NCI-H1694 treated with DMSO at 0.1 percent for 48 hours (cell line): ENCODE results near the gene PPP1R13B.

ENCODE experiments used
- DNase-seq: peaks from one replicate; lab custom pipeline; 2025; lab: John Stamatoyannopoulos, UW

The PPP1R13B gene

GRCh38 chr14:103711516-103712431 is 135.6 kb downstream of the PPP1R13B start:
- no peak for DNase-seq

GRCh38 chr14:103710771-103711377 is 136.5 kb downstream of the PPP1R13B start:
- no peak for DNase-seq

GRCh38 chr14:103709814-103710213 is 137.6 kb downstream of the PPP1R13B start:
- DNase-seq: no peak

GRCh38 chr14:103708750-103709187 is 138.6 kb downstream of the PPP1R13B start:
- DNase-seq: no peak

- no peak for DNase-seq
These were observed 139.8 kb downstream of the PPP1R13B start for GRCh38 chr14:103707329-103708263.

- no peak for DNase-seq
These were observed 140.6 kb downstream of the PPP1R13B start for GRCh38 chr14:103706551-103707328.

- DNase-seq: no peak
These were observed 141.7 kb downstream of the PPP1R13B start for GRCh38 chr14:103705504-103706284.

- DNase-seq: no peak
These were observed 142.3 kb downstream of the PPP1R13B start for GRCh38 chr14:103705118-103705503.

GRCh38 chr14:103704708-103705107 is 142.7 kb downstream of the PPP1R13B start:
- DNase-seq: no peak

- DNase-seq: no peak
These were observed 143.7 kb downstream of the PPP1R13B start for GRCh38 chr14:103703433-103704385.

- peak; percentile 32 for DNase-seq
These were observed 144.6 kb downstream of the PPP1R13B start for GRCh38 chr14:103702497-103703432.

- no peak for DNase-seq
These were observed 145.3 kb downstream of the PPP1R13B start for GRCh38 chr14:103702095-103702494.

GRCh38 chr14:103700753-103701490 is 146.5 kb downstream of the PPP1R13B start:
- DNase-seq: no peak

GRCh38 chr14:103699901-103700752 is 147.2 kb downstream of the PPP1R13B start:
- DNase-seq: no peak

- DNase-seq: no peak
These were observed 148.1 kb downstream of the PPP1R13B start for GRCh38 chr14:103699261-103699661.
